Thoracic aorta (tissue), 2 donors: ENCODE data around the gene KAT14. TPM values are rescaled to one million over a fixed set of nuclear protein-coding genes. Genes with fewer than 3 reads are reported as not detected.
"Not testable (repeated sequence)": the region's sequence is repeated elsewhere in the genome, so short reads cannot be mapped to it uniquely, and the experiment has no call there.

ENCODE experiments used
- ATAC-seq: fragments of 150-250 bp; one replicate; pipeline ENCODE4 v1.8.0; 2017; ENCODE audit warnings: low read depth; ENCODE audit not compliant: insufficient number of reproducible peaks, low FRiP score
- DNase-seq: peaks from one replicate; pipeline ENCODE4 v3.0.0-alpha.2; 2020; ENCODE audit warnings: low spot score
- H3K27ac ChIP-seq, 2 donors: fragments of 200-600 bp; sonication (generic); 1 replicate in 1 of 2; 2 replicates in 1 of 2; pipeline ENCODE4 v1.5.1; 2016; ENCODE audit warnings: mild to moderate bottlenecking in 2 of 2, moderate library complexity in 2 of 2
- H3K27me3 ChIP-seq: fragments of 200-600 bp; sonication (generic); replicated peaks from 2 replicates; pipeline ENCODE4 v1.6.0; 2016; ENCODE audit warnings: mild to moderate bottlenecking; ENCODE audit not compliant: insufficient read depth
- H3K36me3 ChIP-seq: fragments of 200-600 bp; sonication (generic); one replicate; pipeline ENCODE4 v1.5.1; 2016
- H3K4me1 ChIP-seq, 2 donors: fragments of 200-600 bp; sonication (generic); 1 replicate in 1 of 2; 2 replicates in 1 of 2; pipeline versions ENCODE4 v1.5.1 to v1.6.0; 2016; ENCODE audit warnings: low read depth in 2 of 2, mild to moderate bottlenecking in 1 of 2; ENCODE audit not compliant: control insufficient read depth in 1 of 2
- H3K4me3 ChIP-seq: fragments of 200-600 bp; sonication (generic); 2 replicates; pipeline ENCODE4 v1.5.1; 2016; ENCODE audit warnings: mild to moderate bottlenecking
- H3K9me3 ChIP-seq: fragments of 200-600 bp; sonication (generic); 2 replicates; pipeline ENCODE4 v1.5.1; 2016
- total RNA-seq, 2 donors: library from RNA; depleted of rRNA; stranded (reverse); fragments of >200 nt; gene quantifications; one replicate each; pipeline versions ENCODE4 v1.1.0 to v1.2.3, GENCODE V29; 2016
- TF ChIP-seq, protein P1 (sequence below): fragments of 200-600 bp; sonication (generic); IDR thresholded peaks from one replicate; pipeline ENCODE4 v1.5.1; 2019; ENCODE audit warnings: antibody characterized with exemption

The KAT14 gene
- total RNA-seq, 2 donors from 2014 or later, result 7.7 to 11.7 TPM

DNA sequence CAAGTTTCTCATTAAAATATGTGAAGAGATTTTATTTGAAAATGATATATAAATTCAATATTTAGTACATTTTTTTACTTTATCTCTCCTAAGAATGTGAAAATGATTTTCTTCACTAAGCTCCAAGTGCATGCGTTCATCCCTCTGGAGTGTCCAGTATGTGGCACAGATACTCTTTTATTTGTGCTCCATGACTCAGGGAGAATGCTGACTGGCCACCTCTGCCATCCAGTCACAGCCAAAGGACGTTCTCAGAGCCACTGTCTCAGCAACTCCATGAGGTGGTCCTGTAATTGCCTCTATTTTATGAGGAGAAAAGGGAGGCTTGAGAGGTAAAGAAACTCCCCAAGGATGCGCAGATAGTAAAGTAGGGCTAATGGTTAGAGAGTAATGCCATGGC lies 58.3 kb downstream of the KAT14 start:
- Histone ChIP-seq H3K36me3 (no peaks in the 10 kb centered on the region), H3K4me3 (no peak overlapping the region), H3K4me1 (no peaks in the 10 kb centered on the region), H3K27ac (no peak overlapping the region), H3K9me3 (no peaks in the 10 kb centered on the region), H3K27me3 (no peaks in the 10 kb centered on the region)
- ATAC-seq (no peak), DNase-seq (no peak)
- TF ChIP-seq, protein P1, sequence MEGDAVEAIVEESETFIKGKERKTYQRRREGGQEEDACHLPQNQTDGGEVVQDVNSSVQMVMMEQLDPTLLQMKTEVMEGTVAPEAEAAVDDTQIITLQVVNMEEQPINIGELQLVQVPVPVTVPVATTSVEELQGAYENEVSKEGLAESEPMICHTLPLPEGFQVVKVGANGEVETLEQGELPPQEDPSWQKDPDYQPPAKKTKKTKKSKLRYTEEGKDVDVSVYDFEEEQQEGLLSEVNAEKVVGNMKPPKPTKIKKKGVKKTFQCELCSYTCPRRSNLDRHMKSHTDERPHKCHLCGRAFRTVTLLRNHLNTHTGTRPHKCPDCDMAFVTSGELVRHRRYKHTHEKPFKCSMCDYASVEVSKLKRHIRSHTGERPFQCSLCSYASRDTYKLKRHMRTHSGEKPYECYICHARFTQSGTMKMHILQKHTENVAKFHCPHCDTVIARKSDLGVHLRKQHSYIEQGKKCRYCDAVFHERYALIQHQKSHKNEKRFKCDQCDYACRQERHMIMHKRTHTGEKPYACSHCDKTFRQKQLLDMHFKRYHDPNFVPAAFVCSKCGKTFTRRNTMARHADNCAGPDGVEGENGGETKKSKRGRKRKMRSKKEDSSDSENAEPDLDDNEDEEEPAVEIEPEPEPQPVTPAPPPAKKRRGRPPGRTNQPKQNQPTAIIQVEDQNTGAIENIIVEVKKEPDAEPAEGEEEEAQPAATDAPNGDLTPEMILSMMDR, result no peak

DNA sequence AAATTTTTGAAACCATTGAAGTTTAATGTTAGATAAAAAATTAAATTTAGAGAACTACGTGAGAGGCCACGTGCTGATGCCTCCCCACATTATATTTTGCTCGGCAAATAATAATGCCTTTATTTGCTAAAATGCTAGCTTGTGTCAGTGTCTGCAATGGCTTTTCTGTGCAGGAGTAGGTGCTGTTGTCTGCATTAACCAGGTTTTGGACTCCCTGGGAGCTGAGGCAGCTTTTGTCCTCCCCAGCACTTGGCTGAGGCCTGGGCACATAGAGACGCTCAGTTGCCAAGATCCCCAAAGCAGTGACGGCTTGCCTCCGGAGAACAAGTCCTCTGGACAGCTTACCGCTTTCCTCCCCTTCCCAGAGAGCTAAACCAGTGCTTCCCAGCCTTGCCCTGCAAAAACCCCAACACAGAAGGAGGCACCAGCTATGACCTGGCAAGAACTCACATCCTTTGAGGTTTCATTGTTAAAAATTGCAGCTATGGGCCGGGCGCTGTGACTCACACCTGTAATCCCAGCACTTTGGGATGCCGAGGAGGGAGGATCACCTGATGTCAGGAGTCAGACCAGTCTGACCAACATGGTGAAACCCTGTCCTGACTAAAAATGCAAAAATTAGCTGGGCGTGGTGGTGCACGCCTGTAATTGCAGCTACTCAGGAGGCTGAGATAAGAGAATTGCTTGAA lies 59.9 kb downstream of the KAT14 start:
- Histone ChIP-seq H3K4me3 (no peak overlapping the region), H3K4me1 (no peaks in the 10 kb centered on the region), H3K27me3 (no peaks in the 10 kb centered on the region), H3K36me3 (no peaks in the 10 kb centered on the region), H3K27ac (no peak overlapping the region), H3K9me3 (peaks cover 5% of the 10 kb centered on the region)
- ATAC-seq, result no peak
- TF ChIP-seq, protein P1, result no peak
- DNase-seq, result no peak

DNA sequence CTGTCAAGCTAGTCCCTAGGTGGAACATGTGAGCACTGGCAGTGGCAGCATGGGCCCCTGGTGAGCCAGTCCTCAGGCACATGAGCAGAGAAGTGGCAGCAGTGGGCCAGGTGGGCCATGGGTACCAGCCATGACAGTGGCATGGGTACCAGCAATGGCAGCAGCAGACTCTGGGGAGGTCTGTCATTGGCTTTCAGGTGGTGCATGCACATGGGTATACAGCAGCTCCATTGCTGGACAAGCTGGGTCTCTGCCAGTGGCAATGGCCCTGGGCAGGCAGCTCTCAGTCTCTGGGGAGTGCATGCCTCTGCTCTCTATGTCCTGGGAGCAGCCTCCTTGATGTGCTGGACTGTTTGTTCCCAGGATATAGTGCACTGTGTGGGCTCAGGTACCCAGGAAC lies 65.3 kb downstream of the KAT14 start:
- Histone ChIP-seq H3K4me1 (no peaks in the 10 kb centered on the region), H3K27me3 (no peaks in the 10 kb centered on the region), H3K4me3 (no peak overlapping the region), H3K9me3 (peaks cover 5% of the 10 kb centered on the region), H3K27ac (no peak overlapping the region), H3K36me3 (no peaks in the 10 kb centered on the region)
- TF ChIP-seq, protein P1, result no peak
- ATAC-seq (no peak), DNase-seq (no peak)

DNA sequence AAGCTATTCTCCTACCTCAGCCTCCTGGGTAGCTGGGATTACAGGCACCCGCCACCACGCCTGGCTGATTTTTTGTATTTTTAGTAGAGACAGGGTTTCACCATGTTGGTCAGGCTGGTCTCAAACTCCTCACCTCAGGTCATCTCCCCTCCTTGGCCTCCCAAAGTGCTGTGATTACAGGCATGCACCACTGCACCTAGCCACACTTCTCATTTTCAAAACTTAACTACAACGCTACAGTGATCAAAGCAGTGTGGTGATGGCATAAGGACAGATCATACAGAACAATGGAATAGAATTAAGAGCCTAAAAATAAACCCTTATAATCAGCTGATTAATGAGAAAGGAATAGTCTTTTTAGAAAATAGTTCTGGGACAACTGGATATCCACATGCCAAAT lies 66.0 kb downstream of the KAT14 start:
- H3K9me3 ChIP-seq, H3K36me3 ChIP-seq, H3K27ac ChIP-seq, ATAC-seq, H3K4me1 ChIP-seq, DNase-seq, H3K4me3 ChIP-seq, H3K27me3 ChIP-seq: not testable (repeated sequence)

DNA sequence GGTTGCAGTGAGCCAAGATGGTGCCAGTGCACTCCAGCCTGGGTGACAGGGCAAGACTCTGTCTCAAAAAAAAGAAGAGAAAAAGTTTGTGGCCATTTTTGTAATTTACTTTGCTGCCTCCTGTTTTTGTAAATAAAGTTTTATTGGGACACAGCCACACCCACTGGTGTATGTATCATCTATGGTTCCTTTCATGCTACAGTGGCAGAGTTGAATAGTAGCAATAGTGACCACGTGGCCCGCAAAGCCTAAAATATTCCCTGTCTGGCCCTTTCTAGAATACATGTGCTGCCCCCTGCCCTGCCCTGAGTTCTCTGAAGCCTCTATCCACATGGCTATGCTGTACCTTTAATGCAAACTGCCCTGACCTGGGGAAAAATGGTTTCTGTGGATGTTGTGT lies 75.3 kb downstream of the KAT14 start:
- Histone ChIP-seq H3K4me3 (no peak overlapping the region), H3K4me1 (no peaks in the 10 kb centered on the region), H3K9me3 (no peaks in the 10 kb centered on the region), H3K36me3 (no peaks in the 10 kb centered on the region), H3K27me3 (no peaks in the 10 kb centered on the region), H3K27ac (no peak overlapping the region)
- ATAC-seq (no peak), DNase-seq (no peak)
- TF ChIP-seq, protein P1, result no peak

DNA sequence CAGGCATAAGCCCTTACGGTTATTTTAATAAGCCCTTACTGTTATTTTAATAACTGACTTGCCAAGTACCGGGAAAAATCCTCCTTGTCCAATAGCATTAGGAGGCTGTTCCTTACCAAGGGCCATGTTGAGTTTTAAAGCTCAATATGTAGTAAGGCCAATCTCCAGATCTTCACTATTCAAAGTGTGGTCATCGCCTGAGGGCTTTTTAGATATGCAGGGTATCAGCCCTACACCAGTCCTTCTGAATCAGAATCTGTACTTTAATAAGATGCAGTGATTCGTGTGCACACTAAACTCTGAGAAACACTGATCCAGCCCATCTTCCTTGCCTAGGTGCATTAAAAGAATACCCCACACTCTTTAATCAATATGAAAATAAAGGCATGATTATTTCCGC lies 77.9 kb downstream of the KAT14 start:
- H3K4me3 ChIP-seq, result no peak overlapping the region
- no peaks in the 10 kb centered on the region for H3K36me3 ChIP-seq
- ATAC-seq (no peak), DNase-seq (no peak)
- no peaks in the 10 kb centered on the region for H3K27me3 ChIP-seq
- no peaks in the 10 kb centered on the region for H3K4me1 ChIP-seq
- H3K27ac ChIP-seq, result no peak overlapping the region
- H3K9me3 ChIP-seq, result no peaks in the 10 kb centered on the region
- TF ChIP-seq, protein P1, result no peak
